Muscle of leg (tissue), 11 donors: Measurements from ENCODE around the gene VSIG10. TPM values are rescaled to one million over a fixed set of nuclear protein-coding genes. Genes with fewer than 3 reads are reported as not detected.
A peak's percentile ranks its signal among the peaks of the same experiment; 100 is the strongest.

Experiments used
- DNase-seq: peaks from one replicate; pipeline ENCODE4 v3.0.0; 2013
- H3K27ac ChIP-seq: one replicate; pipeline ENCODE4 v1.5.1; 2013; ENCODE audit warnings: mild to moderate bottlenecking, low read length, control low read depth
- H3K27me3 ChIP-seq: one replicate; pipeline ENCODE4 v1.6.1; 2013; ENCODE audit warnings: low read length; ENCODE audit not compliant: control insufficient read depth, insufficient read depth
- H3K36me3 ChIP-seq: one replicate; pipeline ENCODE4 v1.6.1; 2013; ENCODE audit warnings: low read length; ENCODE audit not compliant: control insufficient read depth, insufficient read depth
- H3K4me1 ChIP-seq: one replicate; pipeline ENCODE4 v1.6.1; 2013; ENCODE audit warnings: low read length; ENCODE audit not compliant: control insufficient read depth, insufficient read depth
- H3K4me3 ChIP-seq: one replicate; pipeline ENCODE4 v1.5.1; 2013; ENCODE audit warnings: low read length, control low read depth
- H3K9me3 ChIP-seq: replicated peaks from 2 replicates; pipeline ENCODE4 v1.6.1; 2013; ENCODE audit warnings: low read depth, low read length; ENCODE audit not compliant: control insufficient read depth
- WGBS: methylation state at CpG from one replicate; pipeline ENCODE4 v1.1.5; 2013; ENCODE audit warnings: missing lambda C conversion rate; ENCODE audit not compliant: insufficient coverage; 5-methylcytosine and 5-hydroxymethylcytosine counted together
- polyA plus RNA-seq, 8 donors: library from polyadenylated mRNA; unstranded; fragments of 120-200 nt; gene quantifications; one replicate each; pipeline versions ENCODE4 v1.2.1 to v1.2.3, GENCODE V29; 2013; ENCODE audit warnings: inconsistent platforms in 1 of 8, low replicate concordance in 1 of 8; ENCODE audit not compliant: insufficient read length in 8 of 8, insufficient read depth in 1 of 8
- total RNA-seq: library from RNA; stranded (reverse); fragments of 120-200 nt; gene quantifications from one replicate; pipeline ENCODE4 v1.2.4, GENCODE V29; 2013

VSIG10 gene
- total and polyA plus RNA-seq, 9 donors = 7.7 to 14.7 (median 11.1) TPM

- Histone ChIP-seq H3K36me3 (peaks cover 36% of the 10 kb centered on the region), H3K4me1 (peaks cover 11% of the 10 kb centered on the region), H3K27me3 (no peaks in the 10 kb centered on the region), H3K27ac (no peak overlapping the region), H3K9me3 (no peaks in the 10 kb centered on the region), H3K4me3 (no peak overlapping the region)
- DNase-seq = no peak
- WGBS = no CpG with 5 or more reads among the region's 1 CpG
These were observed 83.8 kb downstream of the VSIG10 start for GRCh38 chr12:118020036-118020435.

GRCh38 chr12:118017926-118018325 is 85.9 kb downstream of the VSIG10 start:
- Histone ChIP-seq H3K4me1 (peaks cover 11% of the 10 kb centered on the region), H3K27me3 (no peaks in the 10 kb centered on the region), H3K9me3 (no peaks in the 10 kb centered on the region), H3K27ac (no peak overlapping the region), H3K4me3 (no peak overlapping the region), H3K36me3 (peaks cover 30% of the 10 kb centered on the region)
- DNase-seq = no peak

- H3K27ac ChIP-seq = no peak within 1 kb of the TSS
These were observed 87.2 kb downstream of the VSIG10 start, which contains the start of gene RFC5 for GRCh38 chr12:118016424-118017264. RFC5 (plus strand) TSS chr12:118016703; CDS start chr12:118016828, 125 bp downstream.

GRCh38 chr12:118015944-118016343 is 87.9 kb downstream of the VSIG10 start:
- Histone ChIP-seq H3K27me3 (no peaks in the 10 kb centered on the region), H3K9me3 (no peaks in the 10 kb centered on the region)

More at GRCh38 chr12:118016424-118017264, 87.2 kb downstream of the VSIG10 start, which contains the start of gene RFC5:
- Histone ChIP-seq H3K27me3 (no peaks in the 10 kb centered on the region), H3K4me3 (peak within 1 kb of the TSS; percentile 93), H3K36me3 (peaks cover 19% of the 10 kb centered on the region), H3K9me3 (no peaks in the 10 kb centered on the region), H3K4me1 (peaks cover 11% of the 10 kb centered on the region)
- WGBS = under 1% methylated on average over 58 of the region's 61 CpGs
- DNase-seq = peak; percentile 98

GRCh38 chr12:118015306-118015705 is 88.5 kb downstream of the VSIG10 start:
- Histone ChIP-seq H3K4me3 (no peak overlapping the region), H3K36me3 (peaks cover 15% of the 10 kb centered on the region), H3K27ac (no peak overlapping the region), H3K4me1 (peaks cover 11% of the 10 kb centered on the region), H3K9me3 (no peaks in the 10 kb centered on the region), H3K27me3 (no peaks in the 10 kb centered on the region)
- WGBS = 91% methylated on average over 1 of the region's 2 CpGs
- DNase-seq = no peak

More at GRCh38 chr12:118015944-118016343, 87.9 kb downstream of the VSIG10 start:
- Histone ChIP-seq H3K4me3 (peak overlapping the region; percentile 93), H3K36me3 (peaks cover 15% of the 10 kb centered on the region), H3K27ac (no peak overlapping the region), H3K4me1 (peaks cover 11% of the 10 kb centered on the region)
- no peak for DNase-seq
- no CpG with 5 or more reads among the region's 9 CpGs for WGBS

Other genes starting within 250 kb of the VSIG10 start
- gene KSR2, start 135.0 kb downstream of the VSIG10 start, total RNA-seq = under 0.01 TPM
- gene KSR2, start 135.0 kb downstream of the VSIG10 start, polyA plus RNA-seq = under 1 TPM in 5 of 8 donors, not detected in 3; under 0.01 to 0.14 (median 0.07) TPM
- 13.3 TPM for gene RFC5, start 87.3 kb downstream of the VSIG10 start, total RNA-seq
- gene RFC5, start 87.3 kb downstream of the VSIG10 start, polyA plus RNA-seq = 10 to 100 TPM; 10.5 to 17.8 (median 13.1) TPM
- 55.3 TPM for gene WSB2, start 42.8 kb downstream of the VSIG10 start, total RNA-seq
- gene WSB2, start 42.8 kb downstream of the VSIG10 start, polyA plus RNA-seq = 10 to 100 TPM; 55.2 to 67.2 (median 59.9) TPM
- 132 TPM for gene PEBP1, start 32.1 kb upstream of the VSIG10 start, total RNA-seq
- gene PEBP1, start 32.1 kb upstream of the VSIG10 start, polyA plus RNA-seq = 100 to 1,000 TPM; 138 to 156 (median 148) TPM